ENCODE measurements around the gene AFM.

GRCh38 chr4:73505567-73505966 lies 24.0 kb downstream of the AFM start:
- TF ChIP-seq POLR2A (IDR thresholded peaks at IDR 0.05) (no peak), CTCF (IDR thresholded peaks at IDR 0.05) (no peak)
